Esophagus mucosa (tissue), 1 donor: ENCODE measurements around the gene CLEC16A. TPM values are rescaled to one million over a fixed set of nuclear protein-coding genes. Genes with fewer than 3 reads are reported as not detected.

ENCODE experiments used
- ATAC-seq: fragments of 200-7000 bp; cut with Tn5 transposase; one replicate; pipeline ENCODE4 v1.9.1; 2020
- total RNA-seq: library from RNA; stranded (reverse); gene quantifications from one replicate; pipeline ENCODE4 v1.2.4, GENCODE V29; 2023
- donor health status: DM: yes; HTN: yes; CAD: no.

CLEC16A gene
- total RNA-seq, 1 donor from 2014 or later = 17.7 TPM

- no peak for ATAC-seq
Measured at GRCh38 chr16:11162586-11163268, 218.4 kb downstream of the CLEC16A start.

DNA sequence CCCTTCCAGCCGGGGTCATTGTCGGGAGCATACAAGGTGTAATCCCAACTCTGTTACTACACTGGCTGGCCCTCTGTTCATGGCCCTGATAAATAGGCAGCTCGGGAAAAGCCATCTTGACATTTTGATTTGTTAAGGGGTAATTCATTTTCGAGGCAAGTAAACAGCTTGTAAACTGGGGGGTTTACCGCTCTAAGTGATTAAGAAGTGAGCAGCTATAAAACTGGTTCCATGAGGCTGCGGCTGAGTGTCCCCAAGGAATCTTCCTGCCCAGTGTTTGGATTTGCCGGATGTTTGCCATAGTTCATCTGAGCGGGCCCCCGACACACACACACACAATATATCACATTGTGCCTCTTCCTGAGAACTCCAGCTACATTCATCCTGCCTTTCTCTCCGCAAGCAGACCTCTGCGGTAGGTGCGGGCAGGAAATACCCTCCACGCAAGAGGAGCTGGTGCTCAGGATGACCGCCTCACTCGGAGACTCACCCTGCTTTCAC, 219.4 kb downstream of the CLEC16A start:
- no peak for ATAC-seq

- ATAC-seq = no peak
Measured at GRCh38 chr16:11164482-11165270, 220.3 kb downstream of the CLEC16A start.

DNA sequence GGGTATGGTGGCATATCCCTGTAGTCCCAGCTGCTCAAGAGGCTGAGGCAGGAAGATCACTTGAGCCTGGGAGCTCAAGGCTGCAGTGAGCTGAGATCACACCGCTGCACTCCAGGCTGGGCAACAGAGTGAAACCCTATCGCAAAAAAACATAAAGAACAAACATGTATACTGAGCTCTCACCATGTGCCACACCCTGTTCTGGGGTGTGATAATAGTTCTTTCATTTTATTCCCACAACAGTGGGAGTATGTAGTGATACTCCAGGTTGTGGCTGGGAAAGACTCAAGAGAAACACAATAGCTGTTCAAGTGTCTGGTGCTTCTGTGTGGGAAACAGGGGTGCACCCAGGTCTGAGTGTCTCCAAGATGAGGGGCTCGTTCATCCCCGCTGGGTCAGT, 221.0 kb downstream of the CLEC16A start:
- ATAC-seq = no peak

DNA sequence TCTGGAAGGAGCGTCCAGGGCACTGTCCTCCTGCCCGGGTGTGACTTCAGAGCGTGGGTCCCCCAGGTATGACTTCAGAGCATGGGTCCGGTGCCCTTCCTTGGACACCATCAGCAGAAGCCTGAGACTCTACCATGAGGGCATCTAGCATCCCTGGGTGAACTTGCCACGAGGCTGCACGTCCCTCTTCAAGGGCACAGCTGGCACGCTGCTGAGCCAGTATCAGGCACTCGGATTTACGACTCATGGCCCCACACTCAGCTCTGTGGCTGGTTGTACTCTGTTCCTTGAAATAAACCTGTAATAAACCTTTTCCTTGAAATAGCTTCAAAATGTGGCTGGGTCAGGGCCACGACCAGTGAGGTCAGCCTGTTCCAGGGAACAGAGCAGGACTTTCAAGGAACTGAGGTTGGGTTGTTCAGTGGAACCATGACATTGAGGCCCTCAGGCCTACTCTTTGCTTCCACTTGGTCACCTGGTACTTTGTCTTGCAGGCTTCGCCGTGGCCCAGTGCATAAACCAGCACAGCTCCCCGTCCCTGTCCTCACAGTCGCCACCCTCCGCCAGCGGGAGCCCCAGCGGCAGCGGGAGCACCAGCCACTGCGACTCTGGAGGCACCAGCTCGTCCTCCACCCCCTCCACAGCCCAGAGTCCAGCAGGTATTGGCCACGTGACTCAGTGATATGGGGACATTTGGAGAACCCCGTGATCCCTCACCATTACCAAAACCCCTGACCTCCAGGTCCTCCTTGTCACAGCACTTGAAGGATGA, 221.7 kb downstream of the CLEC16A start:
- no peak for ATAC-seq

GRCh38 chr16:11167581-11167980, 223.2 kb downstream of the CLEC16A start:
- no peak for ATAC-seq

GRCh38 chr16:11168386-11169051, 224.2 kb downstream of the CLEC16A start:
- no peak for ATAC-seq

DNA sequence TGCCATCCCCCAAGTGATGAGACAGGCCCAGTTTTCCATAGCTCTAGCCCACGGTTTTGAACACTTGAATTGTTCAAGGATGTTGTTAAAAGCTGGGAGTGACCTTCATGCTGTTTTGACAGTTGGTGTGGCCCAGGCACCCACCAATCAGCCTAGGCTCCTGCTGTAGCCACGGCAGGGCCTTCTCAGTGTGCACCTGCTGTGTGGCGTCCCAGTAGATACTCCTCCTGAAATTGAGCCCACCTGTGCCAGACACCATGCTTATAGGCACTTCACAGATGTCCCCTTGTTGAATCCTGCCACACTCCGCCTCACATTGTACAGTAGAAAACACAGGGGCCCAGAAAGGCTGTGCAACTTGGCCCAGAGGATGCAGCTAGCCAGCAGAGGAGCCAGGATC, 225.3 kb downstream of the CLEC16A start:
- ATAC-seq = no peak

- no peak for ATAC-seq
Measured at GRCh38 chr16:11170201-11170600, 225.8 kb downstream of the CLEC16A start.

GRCh38 chr16:11170696-11171447, 226.5 kb downstream of the CLEC16A start:
- ATAC-seq = no peak

GRCh38 chr16:11171448-11171709, 227.0 kb downstream of the CLEC16A start:
- ATAC-seq = no peak

- peak; percentile 19 for ATAC-seq
Measured at GRCh38 chr16:11171757-11172299, 227.5 kb downstream of the CLEC16A start.

DNA sequence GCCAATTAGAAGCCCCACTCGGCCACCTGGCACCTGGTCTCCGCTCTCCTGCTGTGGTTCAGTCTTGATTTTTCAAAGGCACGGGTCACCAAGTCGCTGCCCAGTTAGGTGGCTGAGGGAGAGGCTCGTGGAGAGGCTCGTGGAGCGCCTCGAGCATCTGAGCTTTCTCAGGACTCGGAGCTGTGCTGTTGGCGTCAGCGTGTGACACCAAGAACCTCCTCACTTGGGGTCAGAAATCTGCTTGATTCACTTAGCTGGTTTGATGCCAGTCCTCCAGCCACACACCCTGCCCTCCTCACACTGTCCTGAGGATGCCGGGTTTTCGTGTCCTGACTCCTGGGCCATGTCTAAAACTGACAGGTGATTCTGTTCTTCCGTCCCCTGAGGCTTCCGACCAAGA, 229.1 kb downstream of the CLEC16A start:
- no peak for ATAC-seq

DNA sequence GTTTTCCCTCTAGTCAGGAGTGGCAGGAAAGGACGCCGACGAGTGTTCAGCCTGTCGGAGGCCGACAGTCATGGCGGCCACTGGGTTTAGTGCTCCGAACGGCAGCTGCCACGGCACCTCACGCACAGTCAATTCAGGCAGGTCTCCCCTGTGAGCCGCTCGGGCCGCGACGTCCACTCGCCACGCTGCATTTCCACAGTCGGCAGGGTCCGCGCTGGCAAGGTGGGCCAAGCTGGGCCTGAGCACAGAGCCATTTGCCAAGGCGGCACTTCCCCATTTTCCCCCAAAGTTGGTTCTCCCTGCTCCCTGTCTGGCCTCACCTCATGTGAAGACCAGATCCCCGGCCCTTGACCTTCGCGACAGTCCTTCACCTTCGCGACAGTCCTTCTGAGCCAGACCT, 229.8 kb downstream of the CLEC16A start:
- no peak for ATAC-seq

DNA sequence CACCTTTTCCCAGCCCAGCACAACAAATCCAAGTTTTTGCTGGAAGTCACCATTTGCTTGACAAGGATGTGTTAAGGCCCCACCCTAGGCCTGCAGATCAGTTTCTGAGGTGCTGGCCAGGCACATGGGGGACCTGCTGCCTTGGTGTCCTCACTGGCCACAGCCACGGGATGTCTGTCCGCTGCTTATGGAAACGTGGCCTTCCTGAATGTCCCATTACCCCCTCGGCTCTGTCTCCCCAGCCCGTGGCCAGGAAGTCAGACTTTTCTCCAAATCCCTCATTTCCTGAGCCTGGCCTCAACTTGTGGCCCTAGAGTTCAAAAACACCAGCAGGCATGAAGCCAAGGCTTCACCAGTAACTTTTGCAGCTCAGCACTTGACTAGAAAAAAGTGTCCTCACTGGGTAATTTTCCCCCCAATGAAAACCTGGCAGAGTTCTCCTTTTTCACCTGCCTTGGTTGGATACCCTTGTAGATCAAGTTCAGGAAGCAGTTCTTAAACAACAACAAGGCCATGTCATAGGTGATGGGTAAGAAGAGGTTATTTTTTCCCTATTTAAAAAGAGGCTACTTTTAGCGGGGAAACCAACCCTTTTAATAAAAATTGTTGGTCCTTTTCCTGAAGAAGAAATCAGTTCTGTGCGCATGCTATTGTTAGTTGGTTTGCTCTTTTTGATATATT, 230.9 kb downstream of the CLEC16A start:
- ATAC-seq = no peak

- no peak for ATAC-seq
Measured at GRCh38 chr16:11175787-11176341, 231.5 kb downstream of the CLEC16A start.

GRCh38 chr16:11177578-11178160, 233.3 kb downstream of the CLEC16A start:
- ATAC-seq = no peak

- no peak for ATAC-seq
Measured at GRCh38 chr16:11178424-11178823, 234.1 kb downstream of the CLEC16A start.

GRCh38 chr16:11179574-11179973, 235.2 kb downstream of the CLEC16A start:
- no peak for ATAC-seq

DNA sequence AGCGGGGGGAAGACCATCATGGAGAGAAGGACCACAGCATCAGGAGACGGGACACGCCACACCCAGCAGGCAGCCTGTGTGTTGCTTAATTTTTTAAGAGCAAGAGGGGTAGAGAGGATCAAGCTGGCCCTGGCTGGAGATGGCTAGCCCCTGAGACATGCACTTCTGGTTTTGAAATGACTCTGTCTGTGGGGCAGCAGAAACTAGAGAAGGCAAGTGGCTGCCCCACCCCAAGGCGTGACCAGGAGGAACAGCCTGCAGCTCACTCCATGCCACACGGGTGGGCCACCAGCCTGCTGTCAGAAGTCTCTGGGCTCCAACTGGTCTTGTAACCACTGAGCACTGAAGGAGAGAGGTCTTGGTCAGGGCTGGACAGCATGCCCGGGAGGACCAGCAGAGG, 236.1 kb downstream of the CLEC16A start:
- ATAC-seq = peak; percentile 52
